MM.1S (cell line): ENCODE results near the gene PUM1.

Experiments used
- DNase-seq: peaks from one replicate; pipeline ENCODE4 v3.0.0-alpha.2; 2015
- H2AFZ ChIP-seq: fragments of 300-600 bp; sonication (generic); 2 replicates; pipeline ENCODE4 v1.6.0; 2016; ENCODE audit warnings: antibody characterized with exemption, low read length
- H3F3A ChIP-seq: fragments of 300-600 bp; sonication (generic); 2 replicates; pipeline ENCODE4 v1.6.1; 2016; ENCODE audit warnings: mild to moderate bottlenecking, antibody characterized with exemption, low read length, moderate library complexity, mixed read lengths; ENCODE audit not compliant: insufficient read depth
- H3K27ac ChIP-seq: fragments of 300-600 bp; sonication (generic); 2 replicates; pipeline ENCODE4 v1.5.1; 2016; ENCODE audit warnings: mild to moderate bottlenecking, low read length
- H3K27me3 ChIP-seq: fragments of 300-600 bp; sonication (generic); replicated peaks from 2 replicates; pipeline ENCODE4 v1.6.0; 2016; ENCODE audit warnings: low read length; ENCODE audit not compliant: insufficient read depth
- H3K36me3 ChIP-seq: fragments of 300-600 bp; sonication (generic); replicated peaks from 2 replicates; pipeline ENCODE4 v1.6.1; 2016; ENCODE audit warnings: mild to moderate bottlenecking, low read length, mixed read lengths; ENCODE audit not compliant: insufficient read depth
- H3K4me1 ChIP-seq: fragments of 300-600 bp; sonication (generic); 2 replicates; pipeline ENCODE4 v1.6.1; 2016; ENCODE audit warnings: low read length, mixed read lengths
- H3K4me2 ChIP-seq: fragments of 300-600 bp; sonication (generic); 2 replicates; pipeline ENCODE4 v1.6.0; 2016; ENCODE audit warnings: low read depth, low read length
- H3K4me3 ChIP-seq: fragments of 300-600 bp; sonication (generic); 2 replicates; pipeline ENCODE4 v1.5.1; 2016; ENCODE audit warnings: low read length, mixed read lengths
- H3K79me2 ChIP-seq: fragments of 300-600 bp; sonication (generic); 2 replicates; pipeline ENCODE4 v1.6.1; 2016; ENCODE audit warnings: mixed run types, low read length, mixed read lengths
- H3K9ac ChIP-seq: fragments of 300-600 bp; sonication (generic); 2 replicates; pipeline ENCODE4 v1.6.1; 2016; ENCODE audit warnings: low read length, mixed read lengths
- H3K9me2 ChIP-seq: fragments of 300-600 bp; sonication (generic); replicated peaks from 2 replicates; pipeline ENCODE4 v1.6.1; 2016; ENCODE audit warnings: mild to moderate bottlenecking, low read length, mixed read lengths; ENCODE audit not compliant: insufficient read depth
- H3K9me3 ChIP-seq: fragments of 300-600 bp; sonication (generic); replicated peaks from 2 replicates; pipeline ENCODE4 v1.6.1; 2016; ENCODE audit warnings: mild to moderate bottlenecking, low read length, mixed read lengths; ENCODE audit not compliant: insufficient read depth
- H4K20me1 ChIP-seq: fragments of 300-600 bp; sonication (generic); 2 replicates; pipeline ENCODE4 v1.6.1; 2016; ENCODE audit warnings: mild to moderate bottlenecking, low read length, moderate library complexity, mixed read lengths; ENCODE audit not compliant: insufficient read depth
- CTCF ChIP-seq: fragments of 300-600 bp; sonication (generic); IDR thresholded peaks from 2 replicates; pipeline ENCODE4 v1.5.1; 2016; ENCODE audit warnings: antibody characterized with exemption, low read length, mixed read lengths
- EZH2 ChIP-seq: fragments of 300-600 bp; sonication (generic); optimal IDR thresholded peaks from 2 replicates; pipeline ENCODE3; 2017; ENCODE audit warnings: low read depth, mild to moderate bottlenecking, antibody characterized with exemption, low read length, mixed read lengths
- EZH2phosphoT487 ChIP-seq: fragments of 300-600 bp; sonication (generic); IDR thresholded peaks from 2 replicates; pipeline ENCODE4 v1.6.1; 2018; ENCODE audit warnings: antibody characterized with exemption, low read length

Gene PUM1

DNA sequence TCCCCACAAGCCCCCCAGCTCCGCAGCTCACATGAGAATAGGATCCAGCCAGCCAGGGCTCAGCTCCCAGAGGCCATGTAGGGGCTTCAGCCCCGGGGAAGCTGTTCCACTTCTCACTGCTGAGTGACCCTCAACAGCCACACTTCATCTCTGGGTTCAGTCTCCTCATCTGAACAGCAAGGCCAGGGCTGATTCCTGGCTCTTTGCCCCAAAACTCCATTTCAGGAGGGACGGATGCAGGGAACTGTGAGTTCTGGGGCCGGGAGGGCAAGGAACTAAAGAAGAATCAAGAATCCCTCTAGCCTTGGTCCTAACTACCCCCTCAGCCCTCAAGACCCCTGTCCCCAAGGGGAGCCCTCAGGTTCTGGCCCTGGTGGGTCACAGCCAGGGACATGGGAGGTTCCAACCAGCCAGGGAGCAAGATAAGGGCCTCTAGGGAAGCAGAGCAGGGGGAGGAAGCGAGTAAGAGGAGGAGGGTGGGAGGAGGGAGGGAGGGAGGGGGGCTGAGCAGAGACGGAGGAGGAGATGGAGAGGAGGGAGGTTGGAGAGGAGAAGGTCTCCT lies 170.1 kb downstream of the PUM1 start:
- Histone ChIP-seq H3F3A (no peaks in the 10 kb centered on the region), H3K9me2 (no peaks in the 10 kb centered on the region), H3K27ac (no peak overlapping the region), H3K36me3 (no peaks in the 10 kb centered on the region), H3K4me2 (no peak overlapping the region), H3K9me3 (no peaks in the 10 kb centered on the region), H3K79me2 (no peaks in the 10 kb centered on the region), H3K27me3 (peaks cover 34% of the 10 kb centered on the region), H3K4me3 (no peak overlapping the region), H4K20me1 (no peaks in the 10 kb centered on the region), H3K4me1 (no peaks in the 10 kb centered on the region), H3K9ac (no peak overlapping the region), H2AFZ (no peak overlapping the region)
- no peak for DNase-seq
- TF ChIP-seq EZH2phosphoT487 (no peak), CTCF (no peak), EZH2 (no peak)

- Histone ChIP-seq H3K4me1 (no peaks in the 10 kb centered on the region), H3K9me3 (no peaks in the 10 kb centered on the region), H3K4me2 (no peak overlapping the region), H2AFZ (no peak overlapping the region), H4K20me1 (no peaks in the 10 kb centered on the region), H3K36me3 (no peaks in the 10 kb centered on the region), H3K27ac (no peak overlapping the region), H3K79me2 (no peaks in the 10 kb centered on the region), H3K4me3 (no peak overlapping the region), H3K9me2 (no peaks in the 10 kb centered on the region), H3F3A (no peaks in the 10 kb centered on the region), H3K9ac (no peak overlapping the region), H3K27me3 (peaks cover 37% of the 10 kb centered on the region)
- DNase-seq, result no peak
- TF ChIP-seq EZH2phosphoT487 (no peak), EZH2 (no peak), CTCF (no peak)
Observed at GRCh38 chr1:30894508-30894973, 171.0 kb downstream of the PUM1 start.

- no peaks in the 10 kb centered on the region for H3K9me3 ChIP-seq
Observed at GRCh38 chr1:30893776-30894507, 171.6 kb downstream of the PUM1 start.

More at GRCh38 chr1:30893776-30894507, 171.6 kb downstream of the PUM1 start:
- Histone ChIP-seq H4K20me1 (no peaks in the 10 kb centered on the region), H3K27ac (no peak overlapping the region), H3K36me3 (no peaks in the 10 kb centered on the region), H3K4me1 (no peaks in the 10 kb centered on the region), H2AFZ (no peak overlapping the region), H3K4me2 (no peak overlapping the region), H3K27me3 (peaks cover 37% of the 10 kb centered on the region), H3K9ac (no peak overlapping the region), H3K9me2 (no peaks in the 10 kb centered on the region), H3K4me3 (no peak overlapping the region), H3F3A (no peaks in the 10 kb centered on the region), H3K79me2 (no peaks in the 10 kb centered on the region)
- DNase-seq, result no peak
- TF ChIP-seq CTCF (no peak), EZH2phosphoT487 (no peak), EZH2 (no peak)
